ENCODE data around the gene GTF2H4. TPM values are rescaled to one million over a fixed set of nuclear protein-coding genes. Genes with fewer than 3 reads are reported as not detected.

GTF2H4 gene
- total RNA-seq, 4 donors from 2014 or later = 9.5 to 34.4 (median 18.2) TPM

DNA sequence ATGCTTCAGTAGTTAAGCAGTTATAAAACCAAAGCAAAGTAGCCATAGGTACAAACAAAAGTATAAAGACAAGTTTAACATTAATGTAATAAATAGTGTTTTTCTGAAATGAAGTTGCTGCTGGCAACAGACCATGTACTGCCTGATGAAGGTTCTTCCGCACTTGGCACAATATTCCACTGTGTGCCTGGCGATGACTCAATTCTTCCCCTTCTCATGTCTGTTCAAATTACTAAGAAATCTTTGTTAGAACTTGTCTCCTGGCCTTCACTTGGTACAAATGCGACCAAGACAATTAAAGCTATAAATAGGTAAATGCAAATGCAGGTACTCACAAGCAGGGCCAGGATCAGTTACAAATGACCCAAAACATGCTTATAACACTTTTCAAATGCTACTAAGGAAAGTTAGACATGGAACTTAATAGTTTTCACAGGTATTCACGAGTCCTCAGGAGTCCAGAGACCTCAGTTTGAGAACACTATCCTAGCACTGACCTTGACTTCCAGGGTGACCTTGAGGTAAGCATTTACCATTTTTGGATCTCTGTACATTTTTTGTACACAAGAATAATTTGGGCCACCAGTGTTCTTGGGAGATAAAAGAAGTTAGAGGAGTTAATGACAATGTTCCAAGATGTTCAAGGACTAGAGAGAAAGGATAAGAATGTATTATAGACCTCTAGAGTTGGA lies 31.8 kb upstream of the GTF2H4 start:
- no peak for TF ChIP-seq POLR2A (IDR thresholded peaks at IDR 0.05)
- TF ChIP-seq, protein P1, sequence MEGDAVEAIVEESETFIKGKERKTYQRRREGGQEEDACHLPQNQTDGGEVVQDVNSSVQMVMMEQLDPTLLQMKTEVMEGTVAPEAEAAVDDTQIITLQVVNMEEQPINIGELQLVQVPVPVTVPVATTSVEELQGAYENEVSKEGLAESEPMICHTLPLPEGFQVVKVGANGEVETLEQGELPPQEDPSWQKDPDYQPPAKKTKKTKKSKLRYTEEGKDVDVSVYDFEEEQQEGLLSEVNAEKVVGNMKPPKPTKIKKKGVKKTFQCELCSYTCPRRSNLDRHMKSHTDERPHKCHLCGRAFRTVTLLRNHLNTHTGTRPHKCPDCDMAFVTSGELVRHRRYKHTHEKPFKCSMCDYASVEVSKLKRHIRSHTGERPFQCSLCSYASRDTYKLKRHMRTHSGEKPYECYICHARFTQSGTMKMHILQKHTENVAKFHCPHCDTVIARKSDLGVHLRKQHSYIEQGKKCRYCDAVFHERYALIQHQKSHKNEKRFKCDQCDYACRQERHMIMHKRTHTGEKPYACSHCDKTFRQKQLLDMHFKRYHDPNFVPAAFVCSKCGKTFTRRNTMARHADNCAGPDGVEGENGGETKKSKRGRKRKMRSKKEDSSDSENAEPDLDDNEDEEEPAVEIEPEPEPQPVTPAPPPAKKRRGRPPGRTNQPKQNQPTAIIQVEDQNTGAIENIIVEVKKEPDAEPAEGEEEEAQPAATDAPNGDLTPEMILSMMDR (IDR thresholded peaks at IDR 0.05) = no peak
- no peaks in the 10 kb centered on the region for H3K36me3 ChIP-seq
- intact Hi-C loops (cut with DNase I) = no loop called here
- H3K4me1 ChIP-seq = peaks cover 9 to 32% of the 10 kb centered on the region in 2 donors
- H3K27me3 ChIP-seq = no peaks in the 10 kb centered on the region
- peak overlapping the region; percentile 53 to 72 (median 70) for H3K27ac ChIP-seq
- WGBS, 2 donors = 55 to 65% methylated on average over 4 of the region's 4 CpGs
- DNase-seq = peak; percentile 68
- no peak overlapping the region for H3K4me3 ChIP-seq (replicated peaks in 1 of 3)
- no peaks in the 10 kb centered on the region for H3K9me3 ChIP-seq

DNA sequence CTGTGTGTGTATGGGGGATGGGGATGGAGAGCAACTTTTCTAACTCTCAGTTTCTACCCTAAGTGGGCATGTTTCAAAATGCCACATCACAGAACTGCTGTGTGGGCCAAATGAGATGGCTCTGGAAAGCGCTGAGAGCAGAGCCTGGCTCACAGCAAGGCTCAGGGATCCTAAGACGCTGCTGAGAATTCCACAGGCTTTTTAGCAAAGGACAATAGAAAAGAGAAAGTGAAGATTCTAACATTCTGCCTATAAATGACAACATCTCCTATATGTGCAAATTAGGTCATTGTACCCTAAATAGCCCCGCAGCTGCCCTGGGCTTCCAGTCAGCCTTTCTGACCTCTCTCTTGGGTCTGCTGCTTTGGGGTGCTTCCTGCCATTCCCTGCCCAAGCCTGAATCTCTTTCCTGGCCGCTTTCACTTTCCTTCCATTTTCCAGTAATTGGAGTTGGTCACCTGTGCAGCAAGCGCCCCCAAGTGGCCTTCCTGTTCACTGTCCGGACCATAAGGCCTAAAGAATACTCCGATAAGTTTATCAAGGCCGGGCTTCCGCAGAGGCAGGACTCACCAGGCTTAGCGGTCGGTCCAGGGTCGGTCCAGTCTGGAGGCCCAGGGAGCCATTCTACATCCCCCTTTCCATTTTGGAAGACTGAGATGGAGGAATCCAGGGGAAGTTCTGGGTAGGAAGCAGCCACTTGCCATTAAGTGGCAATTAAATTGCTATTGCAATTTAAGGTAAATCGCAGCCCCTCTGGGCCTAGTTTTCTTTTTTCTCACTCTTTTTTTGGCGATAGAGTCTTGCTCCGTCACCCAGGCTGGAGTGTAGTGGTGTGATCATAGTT lies 30.4 kb upstream of the GTF2H4 start:
- no peak for TF ChIP-seq POLR2A (IDR thresholded peaks at IDR 0.05)
- TF ChIP-seq, protein P1 (IDR thresholded peaks at IDR 0.05) = peak; percentile 64 to 98 (median 93)
- H3K36me3 ChIP-seq = no peaks in the 10 kb centered on the region
- peak overlapping the region in 1 of 3 donors; percentile 1 for H3K4me3 ChIP-seq (replicated peaks in 1 of 3)
- peak; percentile 92 to 95 for DNase-seq
- 15 to 16% methylated on average over 13 to 15 of the region's 15 CpGs for WGBS, 2 donors
- H3K27me3 ChIP-seq = no peaks in the 10 kb centered on the region
- H3K4me1 ChIP-seq = peaks cover 20 to 46% of the 10 kb centered on the region in 2 donors
- no peaks in the 10 kb centered on the region for H3K9me3 ChIP-seq
- peak overlapping the region; percentile 58 to 80 (median 77) for H3K27ac ChIP-seq
- intact Hi-C loops (cut with DNase I) = loop anchor here (2.0 kb wide), 1 partner anchor 49 kb away; no protein-coding TSS in a partner anchor

DNA sequence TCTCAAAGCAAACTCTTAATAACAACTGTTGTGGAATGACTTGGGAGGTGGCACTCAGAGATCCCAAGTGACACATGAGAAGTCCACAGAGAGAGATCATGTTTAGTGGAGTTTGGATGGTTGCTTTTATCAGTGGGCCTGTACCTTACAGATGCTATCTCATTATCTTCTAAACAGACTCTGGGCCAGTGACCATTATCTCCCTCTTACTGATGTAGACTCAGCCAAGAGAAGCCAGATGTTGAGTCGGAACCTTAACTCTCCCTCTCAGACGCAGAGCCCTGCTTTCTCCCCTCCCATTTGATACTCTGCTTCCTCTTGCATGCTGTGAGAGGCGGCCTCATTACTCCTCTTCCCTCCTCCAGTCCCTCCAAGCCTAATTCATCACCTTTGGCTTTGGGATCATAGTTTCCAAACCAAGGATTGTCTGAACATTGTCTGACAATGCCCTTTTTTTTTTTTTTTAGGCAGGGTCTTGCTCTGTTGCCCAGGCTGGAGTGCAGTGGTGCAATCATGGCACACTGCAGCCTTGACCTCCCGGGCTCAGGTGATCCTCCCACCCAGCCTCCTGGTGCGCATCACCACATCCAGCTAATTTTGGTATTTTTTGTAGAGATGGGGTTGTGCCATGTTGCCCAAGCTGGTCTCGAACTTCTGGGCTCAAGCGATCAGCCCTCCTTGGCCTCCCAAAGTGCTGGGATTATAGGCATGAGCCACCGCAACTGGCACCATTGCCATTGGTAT lies 28.2 kb upstream of the GTF2H4 start:
- no peak overlapping the region for H3K27ac ChIP-seq
- TF ChIP-seq, protein P1 (IDR thresholded peaks at IDR 0.05) = no peak
- TF ChIP-seq POLR2A (IDR thresholded peaks at IDR 0.05) = no peak
- intact Hi-C loops (cut with DNase I) = loop anchor here (2.0 to 10.0 kb wide), 3 partner anchors 51 to 205 kb away; partner anchors contain the start of genes DHX16, FLOT1 and IER3
- DNase-seq = no peak
- no peak overlapping the region for H3K4me3 ChIP-seq (replicated peaks in 1 of 3)
- peaks cover 31 to 60% of the 10 kb centered on the region in 2 donors for H3K4me1 ChIP-seq
- H3K9me3 ChIP-seq = no peaks in the 10 kb centered on the region
- 86 to 89% methylated on average over 8 of the region's 8 CpGs for WGBS, 2 donors
- no peaks in the 10 kb centered on the region for H3K27me3 ChIP-seq
- no peaks in the 10 kb centered on the region for H3K36me3 ChIP-seq

DNA sequence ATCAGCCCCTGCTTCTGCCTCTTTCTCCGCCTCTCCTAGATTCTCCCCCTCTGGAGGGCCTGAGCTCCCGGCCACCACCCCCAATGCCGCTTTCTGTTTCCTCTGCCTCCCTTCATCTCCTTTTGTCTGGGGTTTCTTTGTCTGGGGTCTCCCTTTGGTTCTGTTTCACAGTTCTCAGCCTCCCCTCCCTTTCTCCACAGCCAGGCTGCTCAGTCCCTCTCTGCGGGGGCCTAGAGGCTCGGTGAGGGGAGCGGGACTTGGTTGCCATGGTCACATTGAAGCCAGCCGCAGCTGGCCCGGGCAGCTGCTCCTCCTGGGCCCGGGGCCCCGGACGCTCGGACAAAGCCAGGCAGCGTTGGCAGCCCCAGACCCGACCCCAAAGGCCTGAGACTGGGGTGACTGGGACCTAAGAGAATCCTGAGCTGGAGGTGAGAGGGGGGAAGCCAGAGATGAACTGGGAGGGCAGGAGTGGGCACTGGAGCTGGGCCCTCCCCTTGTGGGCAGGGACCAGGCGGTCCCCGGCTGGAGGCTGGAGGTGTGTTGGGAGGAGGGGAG lies 27.2 kb upstream of the GTF2H4 start:
- Histone ChIP-seq H3K4me1 (peaks cover 36 to 65% of the 10 kb centered on the region in 2 donors), H3K4me3 (replicated peaks in 1 of 3) (no peak overlapping the region), H3K27ac (peak overlapping the region; percentile 91 to 98 (median 96)), H3K36me3 (no peaks in the 10 kb centered on the region), H3K27me3 (no peaks in the 10 kb centered on the region), H3K9me3 (no peaks in the 10 kb centered on the region)
- TF ChIP-seq, protein P1 (IDR thresholded peaks at IDR 0.05) = no peak
- no peak for TF ChIP-seq POLR2A (IDR thresholded peaks at IDR 0.05)
- DNase-seq = no peak
- intact Hi-C loops (cut with DNase I) = loop anchor here (10.0 kb wide), 2 partner anchors 136 to 206 kb away; partner anchors contain the start of genes DHX16, FLOT1 and IER3
- WGBS, 2 donors = 74 to 78% methylated on average over 16 of the region's 16 CpGs

All from thyroid gland (tissue), 4 donors.